ENCODE results near the gene POU3F2. TPM values are rescaled to one million over a fixed set of nuclear protein-coding genes. Genes with fewer than 3 reads are reported as not detected.

Gene POU3F2
- polyA plus RNA-seq, 1 of the 3 experiments (the other 2 are of a cell fraction) = 1.0 TPM

- Histone ChIP-seq H3K4me3 (ENCODE audit: low read depth in 2 of 2, low read length in 1 of 2) (no peak overlapping the region), H3K4me2 (no peak overlapping the region), H4K20me1 (ENCODE audit: insufficient read depth) (no peaks in the 10 kb centered on the region), H3F3A (replicated peaks; ENCODE audit: insufficient read depth) (no peaks in the 10 kb centered on the region), H2AFZ (ENCODE audit: low read depth) (no peak overlapping the region), H3K27ac (ENCODE audit: low read depth in 2 of 2, low read length in 1 of 2) (no peak overlapping the region), H3K27me3 (ENCODE audit: insufficient read depth) (no peaks in the 10 kb centered on the region), H3K79me2 (ENCODE audit: insufficient read depth) (no peaks in the 10 kb centered on the region), H3K9me2 (no peaks in the 10 kb centered on the region), H3K4me1 (ENCODE audit: control insufficient read depth in 1 of 2, insufficient read depth in 2 of 2, low read depth in 1 of 2, low read length in 1 of 2) (peaks cover 0 to 5% of the 10 kb centered on the region in 2 experiments; a peak in 1 of 4 replicates), H3K9ac (no peak overlapping the region), H3K36me3 (replicated peaks in 1 of 2; ENCODE audit: control insufficient read depth in 1 of 2, insufficient read depth in 2 of 2, low read length in 1 of 2) (no peaks in the 10 kb centered on the region), H3K9me3 (no peaks in the 10 kb centered on the region)
- ChIA-PET POLR2A (no interaction called here), CTCF (no interaction called here)
- TF ChIP-seq IRF3 (IDR thresholded peaks at IDR 0.05; ENCODE audit: low read depth, low read length) = no peak
- no peak for TF ChIP-seq FOXJ3 (CRISPR knock-in tag; IDR thresholded peaks at IDR 0.05)
- TF ChIP-seq NRF1 (IDR thresholded peaks at IDR 0.05; ENCODE audit: low read depth, low read length) = no peak
- no peak for TF ChIP-seq CHD2 (IDR thresholded peaks at IDR 0.05; ENCODE audit: low read length, partially characterized antibody)
- TF ChIP-seq FOSL2 (IDR thresholded peaks at IDR 0.05; ENCODE audit: borderline replicate concordance, low read depth) = no peak
- TF ChIP-seq JUND (IDR thresholded peaks at IDR 0.05) = no peak
- no peak for TF ChIP-seq ZBTB33 (IDR thresholded peaks at IDR 0.05; ENCODE audit: borderline replicate concordance, low read depth)
- TF ChIP-seq GATA2 (CRISPR knock-in tag; IDR thresholded peaks at IDR 0.05) = no peak
- TF ChIP-seq MAX (IDR thresholded peaks at IDR 0.05; ENCODE audit: low read depth) = no peak
- no peak for DNase-seq
- WGBS (ENCODE audit: low lambda C conversion rate) = 65% methylated on average over 4 of the region's 4 CpGs
Measured at GRCh38 chr6:98794307-98794842, 40.0 kb upstream of the POU3F2 start.

- Histone ChIP-seq H4K20me1 (ENCODE audit: insufficient read depth) (no peaks in the 10 kb centered on the region), H3K9ac (no peak overlapping the region), H3K36me3 (replicated peaks in 1 of 2; ENCODE audit: control insufficient read depth in 1 of 2, insufficient read depth in 2 of 2, low read length in 1 of 2) (no peaks in the 10 kb centered on the region), H3K27me3 (ENCODE audit: insufficient read depth) (no peaks in the 10 kb centered on the region), H3K27ac (ENCODE audit: low read depth in 2 of 2, low read length in 1 of 2) (peak overlapping the region in 1 of 2 experiments; percentile 51; a peak in 2 of 4 replicates), H3K4me1 (ENCODE audit: control insufficient read depth in 1 of 2, insufficient read depth in 2 of 2, low read depth in 1 of 2, low read length in 1 of 2) (peaks cover 0 to 5% of the 10 kb centered on the region in 2 experiments; a peak in 1 of 4 replicates), H3K9me2 (no peaks in the 10 kb centered on the region), H3K79me2 (ENCODE audit: insufficient read depth) (no peaks in the 10 kb centered on the region), H3F3A (replicated peaks; ENCODE audit: insufficient read depth) (no peaks in the 10 kb centered on the region), H3K9me3 (no peaks in the 10 kb centered on the region), H3K4me2 (no peak overlapping the region), H3K4me3 (ENCODE audit: low read depth in 2 of 2, low read length in 1 of 2) (no peak overlapping the region), H2AFZ (ENCODE audit: low read depth) (peak overlapping the region; percentile 75; the same call in 1 of the 2 replicates)
- WGBS (ENCODE audit: low lambda C conversion rate) = 28% methylated on average over 6 of the region's 6 CpGs
- DNase-seq = no peak
- CTCF ChIA-PET = interaction anchor here (1.7 kb wide), 1 partner anchor 14 kb away, joined by 3 read pairs; no protein-coding TSS in a partner anchor
- POLR2A ChIA-PET = no interaction called here
- no peak for TF ChIP-seq ZBTB33 (IDR thresholded peaks at IDR 0.05; ENCODE audit: borderline replicate concordance, low read depth)
- TF ChIP-seq PBX3 (IDR thresholded peaks at IDR 0.05) = peak; percentile 23; the same call in 1 of the 2 replicates
- TF ChIP-seq FOXM1 (IDR thresholded peaks at IDR 0.05; ENCODE audit: low read depth) = no peak
- no peak for TF ChIP-seq JUND (IDR thresholded peaks at IDR 0.05)
- peak; percentile 32; the same call in 1 of the 2 replicates for TF ChIP-seq FOSL2 (IDR thresholded peaks at IDR 0.05; ENCODE audit: borderline replicate concordance, low read depth)
- no peak for TF ChIP-seq RXRA (IDR thresholded peaks at IDR 0.05; ENCODE audit: borderline replicate concordance, low read depth)
- no peak for TF ChIP-seq CHD2 (IDR thresholded peaks at IDR 0.05; ENCODE audit: low read length, partially characterized antibody)
- no peak for TF ChIP-seq MAX (IDR thresholded peaks at IDR 0.05; ENCODE audit: low read depth)
- TF ChIP-seq FOXJ3 (CRISPR knock-in tag; IDR thresholded peaks at IDR 0.05) = no peak
Measured at GRCh38 chr6:98797217-98797994, 37.0 kb upstream of the POU3F2 start.
